Muscle of back (tissue), 11 donors: ENCODE results near the gene GAL3ST2. TPM values are rescaled to one million over a fixed set of nuclear protein-coding genes. Genes with fewer than 3 reads are reported as not detected.
A peak's percentile ranks its signal among the peaks of the same experiment; 100 is the strongest.

ENCODE experiments used
- DNase-seq, 3 donors: peaks; one replicate each; pipeline versions ENCODE4 v3.0.0 to v3.0.0-alpha.2; 2013
- polyA plus RNA-seq, 10 donors: library from polyadenylated mRNA; unstranded; fragments of 120-200 nt; gene quantifications; one replicate each; pipeline ENCODE4 v1.2.1, GENCODE V29; 2013; ENCODE audit not compliant: insufficient read length in 10 of 10

GAL3ST2 gene
- polyA plus RNA-seq, 10 donors: 0.15 to 0.26 (median 0.17) TPM; not detected in 7

DNA sequence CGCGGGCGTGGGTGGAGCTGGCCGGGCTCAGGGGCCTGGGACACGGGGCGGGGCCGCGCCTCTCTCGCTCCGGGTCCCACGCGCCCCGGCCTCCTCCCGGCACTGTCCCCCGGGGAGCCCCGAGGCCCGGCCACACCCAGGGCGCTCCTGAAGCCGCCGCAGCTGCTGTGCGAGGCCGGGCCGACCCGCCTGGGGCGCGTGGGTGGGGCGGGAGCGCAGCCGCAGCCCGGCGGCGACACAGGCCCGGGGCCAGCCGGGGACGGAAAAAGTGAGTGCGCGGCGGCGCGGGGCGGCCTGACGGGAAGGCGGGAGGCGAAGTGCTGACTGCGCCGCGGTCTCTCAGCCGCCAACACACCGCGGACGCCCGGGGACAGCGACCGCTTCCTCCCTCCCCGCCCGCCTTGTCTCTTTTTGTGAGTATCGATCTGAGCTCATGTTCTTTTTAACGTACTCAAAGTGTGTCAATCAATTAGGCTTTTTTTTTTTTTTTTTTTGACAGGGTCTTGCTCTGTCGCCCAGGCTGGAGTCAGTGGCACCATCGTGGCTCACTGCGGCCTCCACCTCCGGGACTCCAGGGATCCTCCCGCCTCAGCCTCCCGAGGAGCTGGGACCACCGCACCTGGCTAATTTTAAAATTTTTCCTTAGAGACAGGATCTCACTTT lies 67.6 kb downstream of the GAL3ST2 start:
- DNase-seq: peak; percentile 73 to 94 (median 88)

DNA sequence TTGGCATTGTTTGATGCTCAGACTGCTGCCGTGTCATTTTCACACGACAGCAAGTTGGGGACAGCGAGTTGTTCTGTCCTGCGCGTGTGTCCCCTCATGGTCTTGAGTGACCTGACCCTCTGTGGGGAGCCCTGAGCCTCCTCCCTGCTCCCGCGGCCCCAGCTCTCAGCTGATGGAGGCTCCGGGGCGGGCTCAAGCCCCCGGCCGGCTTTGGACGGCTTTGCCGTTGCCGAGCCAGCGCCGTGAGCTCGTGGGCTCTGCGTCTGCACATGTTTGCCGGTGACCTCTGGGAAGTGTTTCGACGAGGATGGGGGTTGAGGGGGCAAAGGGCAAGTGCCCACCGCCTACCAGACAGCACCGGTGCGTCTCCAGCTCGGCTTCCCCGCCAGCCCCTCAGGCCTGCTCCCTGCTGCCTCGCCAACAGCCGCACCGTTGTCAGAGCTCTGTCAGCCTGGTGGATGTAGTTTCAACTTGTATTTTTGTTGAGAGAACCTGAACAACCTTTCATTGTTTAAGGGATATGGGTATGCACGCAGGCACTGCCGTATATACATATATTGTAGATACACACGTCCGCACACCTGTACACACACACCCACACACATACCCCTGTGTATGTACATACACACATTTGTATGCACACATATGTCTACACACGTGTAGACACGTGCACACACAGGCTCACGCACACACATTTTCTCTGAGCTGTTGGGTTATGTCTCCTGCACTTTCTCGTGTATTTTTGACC lies 68.4 kb downstream of the GAL3ST2 start:
- DNase-seq: no peak

DNA sequence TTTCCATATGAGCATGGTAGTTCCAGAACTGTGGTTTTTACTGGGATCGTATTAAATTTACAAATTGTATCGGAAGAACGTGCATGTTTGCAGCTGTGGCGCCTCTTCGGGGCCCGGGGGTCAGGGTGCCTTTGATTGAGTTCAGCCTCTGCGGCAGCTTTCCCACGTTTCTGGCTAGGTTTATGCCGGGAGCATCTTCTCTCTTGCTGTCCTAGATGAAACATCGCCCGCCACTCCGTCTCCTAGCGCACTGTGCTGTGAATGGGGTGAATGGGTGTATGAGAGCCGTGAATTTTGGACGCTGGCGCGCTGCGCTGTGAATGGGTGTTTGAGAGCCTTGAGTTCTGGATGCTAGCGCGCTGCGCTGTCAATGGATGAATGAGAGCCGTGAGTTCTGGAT lies 69.8 kb downstream of the GAL3ST2 start:
- no peak for DNase-seq

DNA sequence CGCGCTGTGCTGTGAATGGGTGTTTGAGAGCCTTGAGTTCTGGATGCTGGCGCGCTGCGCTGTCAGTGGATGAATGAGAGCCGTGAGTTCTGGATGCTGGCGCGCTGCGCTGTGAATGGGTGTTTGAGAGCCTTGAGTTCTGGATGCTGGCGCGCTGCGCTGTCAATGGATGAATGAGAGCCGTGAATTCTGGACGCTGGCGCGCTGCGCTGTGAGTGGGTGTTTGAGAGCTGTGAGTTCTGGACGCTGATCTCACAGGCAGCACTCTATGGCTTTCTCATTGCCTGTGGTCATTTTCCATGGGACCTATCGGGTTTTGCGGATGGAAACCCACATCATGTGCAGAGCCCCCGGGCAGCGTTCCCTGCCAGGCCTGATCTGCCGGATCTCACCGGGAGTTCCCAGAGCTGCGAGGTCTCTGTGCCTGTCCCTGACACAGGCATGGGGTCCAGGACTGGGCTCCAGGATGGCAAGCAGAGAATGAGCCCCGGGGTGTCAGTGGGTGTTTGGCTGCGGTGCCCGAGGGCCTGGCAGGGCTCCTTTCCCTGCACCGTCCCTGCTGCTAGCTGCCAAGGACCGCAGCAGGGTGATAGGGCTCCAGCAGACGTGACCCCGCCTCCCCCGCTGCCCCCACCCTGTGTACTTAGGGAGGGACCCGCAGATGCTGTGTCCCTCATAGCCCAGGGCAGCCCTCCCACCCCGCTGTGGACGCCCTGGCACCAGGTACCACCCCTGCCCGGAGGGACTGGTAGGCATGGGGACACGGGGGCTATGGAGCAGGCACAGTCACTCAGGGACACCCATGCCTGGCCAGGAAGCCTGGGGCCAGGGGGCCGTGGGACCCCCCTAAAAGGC lies 72.4 kb downstream of the GAL3ST2 start:
- no peak for DNase-seq

DNA sequence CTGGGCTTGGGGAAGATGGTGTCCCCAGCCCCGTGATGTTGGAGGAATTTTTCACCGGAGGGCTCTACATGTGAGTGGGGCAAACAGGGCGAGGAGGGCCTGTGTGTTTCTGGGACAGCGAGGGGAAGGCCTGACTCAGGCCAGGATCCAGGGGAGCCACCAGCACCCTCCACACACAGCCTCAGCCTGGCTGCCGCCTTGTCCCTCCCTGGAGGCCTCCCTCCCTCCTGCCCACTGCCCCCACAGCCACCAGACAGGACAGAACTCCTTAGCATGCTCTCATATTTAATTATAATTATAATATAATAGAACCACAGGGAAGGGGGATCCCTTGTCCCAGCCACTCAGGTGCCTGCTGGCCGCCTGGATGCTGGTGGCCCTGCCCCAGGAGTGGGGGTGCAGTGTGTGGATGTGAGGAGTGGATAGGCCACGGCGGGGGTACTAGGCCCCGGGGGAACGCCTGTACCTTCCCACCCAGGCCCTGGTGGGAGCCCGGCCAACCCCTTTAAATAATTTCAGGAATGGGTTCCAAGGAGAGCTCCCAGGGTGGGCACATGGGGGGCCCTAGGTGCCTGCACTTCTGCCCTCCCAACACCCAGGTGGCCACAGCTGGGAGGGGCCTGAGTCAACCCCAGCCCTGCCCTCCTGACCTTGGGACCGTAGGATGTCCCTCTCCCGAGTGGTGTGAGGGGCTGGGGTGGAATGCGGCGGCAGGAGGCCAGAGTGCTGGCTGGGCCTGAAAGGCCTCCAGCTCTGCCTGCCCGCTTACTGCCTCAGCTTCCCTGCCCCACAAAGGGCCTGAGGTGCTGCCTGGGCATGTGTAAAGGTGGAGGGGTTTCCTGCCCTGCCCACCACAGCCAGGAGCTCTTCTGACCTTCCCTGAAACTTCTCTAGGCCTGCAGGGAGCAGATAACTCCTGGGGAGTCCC lies 73.3 kb downstream of the GAL3ST2 start:
- no peak for DNase-seq

DNA sequence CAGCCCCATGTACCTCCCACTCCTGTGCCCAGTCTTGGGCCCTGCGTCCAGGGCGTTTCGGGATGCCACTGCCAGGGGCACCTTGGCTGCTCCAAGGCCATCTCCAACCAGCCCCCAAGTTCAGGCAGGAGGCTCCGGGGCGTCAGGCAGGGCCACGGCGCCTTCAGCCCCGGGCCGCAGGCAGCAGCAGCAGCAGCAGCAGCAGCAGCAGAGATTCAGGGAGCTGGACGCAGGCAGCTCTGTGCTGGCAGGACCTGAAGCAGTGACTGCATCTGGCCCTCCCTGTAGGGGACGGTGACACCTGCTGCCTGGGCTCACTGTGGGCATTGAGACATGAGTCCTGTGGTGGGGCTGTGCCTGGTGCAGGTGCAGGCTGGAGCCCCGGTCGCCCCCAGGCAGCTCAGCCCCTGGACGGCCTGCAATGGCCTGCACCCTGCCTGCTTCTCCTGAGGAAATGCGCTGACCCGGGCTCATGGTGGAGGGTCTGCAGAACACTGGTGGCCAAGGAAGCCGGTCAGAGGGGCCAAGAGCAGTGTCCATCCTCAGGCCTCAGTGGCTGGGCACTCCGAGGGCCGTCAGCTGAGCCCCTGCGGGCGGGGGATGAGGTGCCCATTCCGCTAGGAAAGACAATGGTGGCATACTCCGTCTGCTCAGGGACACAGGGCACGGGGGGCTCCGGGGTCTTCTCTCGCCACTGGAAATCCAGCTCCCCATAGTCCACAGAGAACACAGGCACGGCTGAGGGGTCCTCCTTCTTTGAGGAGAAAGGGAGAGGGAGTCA lies 74.1 kb downstream of the GAL3ST2 start:
- no peak for DNase-seq

DNA sequence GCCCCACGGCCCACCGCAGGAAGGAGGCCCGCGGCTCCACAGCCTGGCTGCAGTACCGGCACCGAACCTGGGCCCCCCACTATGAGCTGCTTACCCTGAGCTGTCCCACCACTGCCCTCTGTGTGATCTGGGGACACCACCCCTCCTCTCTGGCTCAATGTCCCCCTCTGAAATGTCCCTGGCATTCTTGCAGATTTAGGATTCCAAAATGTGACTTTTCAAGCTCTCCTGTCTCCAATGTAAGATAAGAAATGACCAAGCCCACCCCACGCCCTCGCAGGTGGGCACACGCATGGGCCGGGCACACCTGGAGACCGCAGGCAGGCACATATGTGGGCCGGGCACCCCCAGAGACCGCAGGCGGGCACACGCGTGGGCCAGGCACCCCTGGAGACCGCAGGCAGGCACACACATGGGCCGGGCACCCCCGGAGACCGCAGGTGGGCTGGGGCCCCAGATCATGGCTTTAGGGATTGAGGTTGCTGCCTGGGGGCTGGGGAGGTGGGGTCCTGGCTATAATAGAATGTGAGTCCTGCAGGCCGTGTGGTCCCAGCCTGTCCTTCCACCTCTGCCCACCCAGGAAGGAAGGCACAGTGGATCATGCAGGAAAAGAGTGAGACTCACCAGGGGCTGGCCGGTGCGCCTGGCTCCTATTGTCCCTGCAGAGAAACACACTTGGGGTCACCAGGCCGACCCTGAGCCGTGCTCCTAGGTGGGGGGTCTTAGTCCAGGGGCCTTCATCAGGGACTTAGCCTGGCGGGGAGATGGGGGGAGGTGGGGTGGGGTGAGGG lies 74.9 kb downstream of the GAL3ST2 start:
- no peak for DNase-seq

DNA sequence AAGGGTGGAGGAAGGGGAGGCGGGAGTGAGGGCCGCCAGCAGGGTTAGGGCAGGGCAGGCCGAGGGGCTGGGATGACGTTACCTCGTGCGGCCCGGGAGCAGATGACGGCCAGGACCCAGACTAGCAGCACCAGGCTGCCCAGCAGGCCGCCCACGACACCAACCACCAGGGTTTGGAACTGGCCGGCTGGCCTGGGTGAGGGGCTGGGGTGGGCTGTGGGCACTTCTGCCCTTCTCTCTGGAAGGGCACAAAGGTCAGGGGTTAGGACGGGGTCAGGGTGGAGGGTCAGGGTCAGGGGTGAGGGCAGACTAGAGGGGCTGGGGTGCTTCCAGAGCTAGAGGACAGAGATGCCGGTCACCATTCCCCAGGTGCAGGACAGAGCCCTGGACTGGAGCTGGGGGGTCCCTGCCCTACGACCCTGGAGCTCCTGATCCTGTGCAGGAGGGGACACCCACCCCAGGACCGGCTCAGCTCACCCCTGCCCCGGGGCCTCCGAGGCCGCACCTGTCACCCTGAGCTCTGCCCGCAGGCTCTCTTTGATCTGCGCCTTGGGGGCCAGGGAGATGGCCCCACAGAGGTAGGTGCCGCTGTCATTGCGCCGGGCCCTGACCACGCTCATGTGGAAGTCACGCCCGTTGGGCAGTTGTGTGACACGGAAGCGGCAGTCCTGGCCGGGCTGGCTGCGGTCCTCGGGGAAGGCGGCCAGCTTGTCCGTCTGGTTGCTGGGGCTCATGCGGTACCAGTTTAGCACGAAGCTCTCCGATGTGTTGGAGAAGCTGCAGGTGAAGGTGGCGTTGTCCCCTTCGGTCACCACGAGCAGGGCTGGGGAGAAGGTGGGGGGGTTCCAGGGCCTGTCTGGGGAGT lies 75.7 kb downstream of the GAL3ST2 start:
- DNase-seq: no peak

DNA sequence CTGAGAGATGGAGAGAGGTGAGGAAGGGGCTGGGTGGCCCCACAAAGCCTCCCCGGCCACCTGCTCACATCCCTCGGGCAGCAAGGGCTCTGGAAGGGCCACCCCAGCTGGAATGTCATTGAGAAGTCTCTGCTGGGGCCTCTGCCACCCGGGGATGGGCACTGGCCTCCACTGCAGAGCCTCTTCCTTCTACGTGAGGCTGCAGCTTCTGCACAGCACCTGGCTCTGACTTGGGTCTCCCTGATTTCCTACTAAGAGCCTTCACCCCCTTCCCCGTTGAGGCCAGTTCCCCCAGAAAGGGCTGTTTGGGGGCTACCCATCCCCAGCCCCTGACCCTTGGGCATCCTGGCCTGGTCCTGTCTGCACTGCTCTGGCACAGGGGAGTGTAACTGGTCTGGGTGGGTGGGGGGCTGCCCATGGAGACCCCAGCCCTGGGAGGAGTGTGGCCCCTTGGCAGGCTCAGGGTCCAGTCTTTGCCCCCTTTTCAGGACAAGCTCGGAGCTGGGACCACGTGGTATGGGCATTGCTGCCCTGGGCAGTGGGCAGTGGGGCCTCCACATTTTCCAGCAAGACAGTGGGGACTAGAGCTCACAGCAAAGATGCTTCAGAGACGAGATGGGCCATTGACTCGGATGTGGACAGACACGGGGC lies 76.5 kb downstream of the GAL3ST2 start:
- no peak for DNase-seq

Other genes starting within 250 kb of the GAL3ST2 start
- 10 to 100 TPM; 41.3 to 61.7 (median 52.5) TPM for gene BOK, start 218.1 kb upstream of the GAL3ST2 start, polyA plus RNA-seq
- gene THAP4, start 139.7 kb upstream of the GAL3ST2 start, polyA plus RNA-seq: 10 to 100 TPM; 36.7 to 43.5 (median 39.1) TPM
- gene ATG4B, start 139.1 kb upstream of the GAL3ST2 start, polyA plus RNA-seq: 10 to 100 TPM; 41.8 to 67.7 (median 51.1) TPM
- 10 to 100 TPM; 21.9 to 33.4 (median 24.0) TPM for gene DTYMK, start 90.0 kb upstream of the GAL3ST2 start, polyA plus RNA-seq
- 10 to 100 TPM; 15.9 to 31.1 (median 21.5) TPM for gene ING5, start 74.8 kb upstream of the GAL3ST2 start, polyA plus RNA-seq
- 10 to 100 TPM; 15.2 to 32.4 (median 18.1) TPM for gene D2HGDH, start 42.2 kb upstream of the GAL3ST2 start, polyA plus RNA-seq
- 1 to 10 TPM; 3.0 to 8.5 (median 4.5) TPM for gene NEU4, start 32.4 kb downstream of the GAL3ST2 start, polyA plus RNA-seq
- under 1 TPM in 8 of 10 donors, not detected in 2; 0.08 to 0.70 (median 0.15) TPM for gene PDCD1, start 82.1 kb downstream of the GAL3ST2 start, polyA plus RNA-seq
- gene RTP5, start 92.9 kb downstream of the GAL3ST2 start, polyA plus RNA-seq: under 1 TPM in 3 of 10 donors, not detected in 7; 0.05 to 0.12 (median 0.07) TPM